Activated CD8-positive, alpha-beta T cell treated with anti-CD3 and anti-CD28 coated beads for 36 hours (primary cell): Measurements from ENCODE around the gene EIF3K. TPM values are rescaled to one million over a fixed set of nuclear protein-coding genes. Genes with fewer than 3 reads are reported as not detected.

ENCODE experiments used
- ATAC-seq: fragments of 200-7000 bp; cut with Tn5 transposase; one replicate; pipeline ENCODE4 v1.10.0; 2021; ENCODE audit warnings: mild to moderate bottlenecking, moderate library complexity
- CTCF ChIA-PET: fragments of 350-600 bp; sonication (Branson Sonifier 250); formaldehyde crosslinking; loops from one replicate; lab custom pipeline; 2021; ENCODE audit warnings: antibody characterized with exemption; lab: Charles Lee
- POLR2A ChIA-PET: fragments of 350-600 bp; sonication (Branson Sonifier 250); formaldehyde crosslinking; loops from one replicate; lab custom pipeline; 2021; ENCODE audit warnings: antibody characterized with exemption; lab: Charles Lee
- DNase-seq: peaks from one replicate; pipeline ENCODE4 v3.0.0-alpha.2; 2020
- H3K27ac Mint-ChIP-seq: one replicate; pipeline ENCODE4 v1.8.0; 2021; ENCODE audit warnings: mild to moderate bottlenecking, mixed read lengths
- H3K27me3 Mint-ChIP-seq: one replicate; pipeline ENCODE4 v1.8.0; 2021; ENCODE audit warnings: mixed read lengths
- H3K36me3 Mint-ChIP-seq: one replicate; pipeline ENCODE4 v1.8.0; 2021; ENCODE audit warnings: low read depth, mixed read lengths
- H3K4me1 Mint-ChIP-seq: one replicate; pipeline ENCODE4 v1.8.0; 2021; ENCODE audit warnings: low read depth, mixed read lengths
- H3K4me3 Mint-ChIP-seq: one replicate; pipeline ENCODE4 v1.8.0; 2021; ENCODE audit warnings: mild to moderate bottlenecking, moderate library complexity, mixed read lengths
- H3K9me3 Mint-ChIP-seq: one replicate; pipeline ENCODE4 v1.8.0; 2021; ENCODE audit warnings: mixed read lengths
- CTCF ChIP-seq: fragments of 200-600 bp; IDR thresholded peaks from one replicate; pipeline ENCODE4 v1.8.0; 2022; ENCODE audit warnings: antibody characterized with exemption, mild to moderate bottlenecking
- intact Hi-C: fragments of 100-400 bp; cut with micrococcal nuclease; formaldehyde crosslinking; loops from one replicate; pipeline ENCODE4 v1.10.0; 2022
- total RNA-seq, 2 experiments: library from RNA; stranded (reverse); gene quantifications; one replicate each; pipeline ENCODE4 v1.2.3, GENCODE V29; 2021

Gene EIF3K
- total RNA-seq, 2 experiments from 2014 or later, result 306 to 308 TPM

DNA sequence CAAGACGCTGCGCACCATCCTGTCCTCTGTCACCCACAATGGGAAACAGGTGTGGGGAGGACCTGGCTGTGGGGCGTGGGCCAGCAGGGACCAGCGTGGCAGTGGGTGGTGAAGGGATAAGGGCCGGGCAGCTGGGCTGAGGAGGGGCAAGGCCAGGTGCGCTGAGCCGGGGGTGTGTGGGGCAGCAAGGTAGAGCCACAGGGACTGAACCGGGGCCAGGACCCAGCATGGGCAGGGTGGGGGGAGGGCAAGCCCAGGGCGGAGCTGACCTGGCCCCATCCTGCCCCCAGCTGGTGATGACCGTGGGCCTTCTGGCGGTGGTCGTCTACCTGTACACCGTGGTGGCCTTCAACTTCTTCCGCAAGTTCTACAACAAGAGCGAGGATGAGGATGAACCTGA lies 38.9 kb upstream of the EIF3K start:
- ATAC-seq (no peak), DNase-seq (no peak)
- intact Hi-C loops, result no loop called here
- no peak overlapping the region for H3K4me3 Mint-ChIP-seq
- ChIA-PET CTCF (interaction anchor here (1.6 kb wide), 1 partner anchor 10 kb away, joined by 3 read pairs; no protein-coding TSS in a partner anchor), POLR2A (no interaction called here)
- no peaks in the 10 kb centered on the region for H3K9me3 Mint-ChIP-seq
- peaks cover 8% of the 10 kb centered on the region for H3K4me1 Mint-ChIP-seq
- TF ChIP-seq CTCF, result no peak
- H3K36me3 Mint-ChIP-seq, result no peaks in the 10 kb centered on the region
- H3K27ac Mint-ChIP-seq, result no peak overlapping the region
- no peaks in the 10 kb centered on the region for H3K27me3 Mint-ChIP-seq

DNA sequence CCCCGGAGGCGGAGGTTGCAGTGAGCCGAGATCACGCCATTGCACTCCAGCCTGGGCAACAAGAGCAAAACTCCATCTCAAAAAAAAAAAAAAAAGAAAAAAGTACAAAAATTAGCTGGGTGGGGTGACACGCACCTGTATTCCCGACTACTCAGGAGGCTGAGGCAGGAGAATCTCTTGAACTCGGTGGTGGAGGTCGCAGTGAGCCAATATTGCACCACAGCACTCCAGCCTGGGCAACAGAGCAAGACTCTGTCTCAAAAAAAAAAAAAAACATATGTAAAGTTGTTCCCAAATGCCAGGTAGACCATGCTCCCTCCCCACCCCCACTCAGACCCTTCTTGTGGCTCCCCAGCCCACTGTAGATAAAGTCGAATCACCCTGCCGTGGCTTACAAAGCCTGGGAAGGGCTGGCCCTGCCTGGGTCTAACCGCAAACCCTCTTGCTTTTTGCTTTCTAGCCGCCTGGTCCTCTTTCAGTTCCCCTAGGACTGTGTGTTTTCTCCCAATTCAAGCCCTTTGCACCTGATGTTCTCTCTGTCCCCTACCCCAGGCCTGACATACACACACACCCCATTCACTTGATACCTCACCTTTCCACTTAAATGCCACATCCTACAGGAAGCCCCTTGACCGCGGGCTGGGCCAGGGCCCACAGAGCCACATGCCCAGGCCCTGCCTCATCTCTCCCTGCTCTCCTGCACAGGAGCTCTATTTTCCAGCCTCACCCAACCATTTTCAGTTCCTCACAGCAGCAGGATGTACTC lies 35.6 kb upstream of the EIF3K start:
- no peaks in the 10 kb centered on the region for H3K9me3 Mint-ChIP-seq
- no peaks in the 10 kb centered on the region for H3K27me3 Mint-ChIP-seq
- peaks cover 8% of the 10 kb centered on the region for H3K4me1 Mint-ChIP-seq
- H3K4me3 Mint-ChIP-seq, result no peak overlapping the region
- H3K36me3 Mint-ChIP-seq, result peaks cover 10% of the 10 kb centered on the region
- H3K27ac Mint-ChIP-seq, result no peak overlapping the region
- no peak for TF ChIP-seq CTCF
- intact Hi-C loops, result no loop called here
- ChIA-PET POLR2A (no interaction called here), CTCF (no interaction called here)
- DNase-seq (no peak), ATAC-seq (peak; percentile 27)

- ChIA-PET CTCF (no interaction called here), POLR2A (no interaction called here)
- no peak overlapping the region for H3K27ac Mint-ChIP-seq
- ATAC-seq, result no peak
- H3K36me3 Mint-ChIP-seq, result peaks cover 12% of the 10 kb centered on the region
- DNase-seq, result no peak
- no peaks in the 10 kb centered on the region for H3K27me3 Mint-ChIP-seq
- H3K4me3 Mint-ChIP-seq, result no peak overlapping the region
- TF ChIP-seq CTCF, result no peak
- no peaks in the 10 kb centered on the region for H3K9me3 Mint-ChIP-seq
- peaks cover 8% of the 10 kb centered on the region for H3K4me1 Mint-ChIP-seq
- intact Hi-C loops, result no loop called here
Observed at GRCh38 chr19:38583985-38584305, 35.0 kb upstream of the EIF3K start.

DNA sequence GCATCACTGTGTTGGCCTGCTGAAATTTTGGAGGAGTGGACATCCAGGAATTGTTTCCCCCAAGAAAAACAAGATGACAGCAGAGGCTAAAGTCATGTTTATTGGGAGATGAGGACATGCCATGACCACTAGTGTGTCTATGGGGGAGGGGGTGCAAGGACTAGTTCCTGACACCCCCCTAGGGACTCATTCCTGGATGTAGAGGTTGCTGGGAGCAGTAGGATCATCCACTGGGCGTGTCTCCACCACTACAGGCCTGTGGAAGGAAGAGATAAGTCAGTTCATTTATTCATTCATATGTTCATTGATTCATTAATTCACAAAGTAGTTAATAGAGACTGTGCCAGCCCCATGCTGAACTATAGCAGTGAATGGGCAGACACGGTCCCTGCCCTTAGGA lies 31.4 kb upstream of the EIF3K start:
- Mint-ChIP-seq H3K36me3 (peaks cover 20% of the 10 kb centered on the region), H3K27me3 (no peaks in the 10 kb centered on the region), H3K4me3 (no peak overlapping the region), H3K27ac (no peak overlapping the region), H3K4me1 (peaks cover 5% of the 10 kb centered on the region), H3K9me3 (no peaks in the 10 kb centered on the region)
- no peak for TF ChIP-seq CTCF
- intact Hi-C loops, result no loop called here
- ChIA-PET CTCF (no interaction called here), POLR2A (interaction anchor here (1.1 to 1.3 kb wide), 2 partner anchors 25 to 37 kb away, joined by 4 read pairs; no protein-coding TSS in a partner anchor)
- no peak for DNase-seq
- ATAC-seq, result no peak

DNA sequence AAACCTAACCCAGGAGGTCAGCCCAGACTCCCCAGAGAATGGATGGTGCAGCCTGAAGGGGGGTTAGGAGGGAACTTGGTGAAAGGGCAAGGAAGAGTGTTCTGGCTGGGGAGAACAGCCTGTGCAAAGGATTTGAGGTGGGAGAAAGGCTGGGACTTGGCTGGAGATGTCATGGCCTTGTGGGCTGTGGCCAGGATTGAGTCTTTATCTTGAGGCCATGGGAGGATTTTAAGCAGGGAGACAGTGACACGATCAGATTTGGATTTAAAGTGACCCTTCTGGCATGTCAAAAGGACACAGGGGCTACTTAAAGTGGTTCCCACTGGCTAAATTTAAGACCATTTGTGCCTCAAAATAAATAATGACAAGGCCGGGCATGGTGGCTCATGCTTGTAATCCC lies 30.9 kb upstream of the EIF3K start:
- CTCF ChIA-PET, result no interaction called here
- no peaks in the 10 kb centered on the region for H3K27me3 Mint-ChIP-seq
- H3K36me3 Mint-ChIP-seq, result peaks cover 22% of the 10 kb centered on the region
- no peaks in the 10 kb centered on the region for H3K9me3 Mint-ChIP-seq
- intact Hi-C loops, result no loop called here
- peaks cover 5% of the 10 kb centered on the region for H3K4me1 Mint-ChIP-seq
- ATAC-seq, result no peak
- TF ChIP-seq CTCF, result no peak
- DNase-seq, result no peak
- no peak overlapping the region for H3K4me3 Mint-ChIP-seq
- no peak overlapping the region for H3K27ac Mint-ChIP-seq
- POLR2A ChIA-PET, result no interaction called here
